22Rv1 (cell line): ENCODE measurements around the gene KCNQ2.

Source experiments
- H3K27ac ChIP-seq: fragments of 450-650 bp; 2 replicates; pipeline ENCODE4 v1.5.1; 2017
- CTCF ChIP-seq: fragments of 450-650 bp; IDR thresholded peaks from 2 replicates; pipeline ENCODE4 v1.5.1; 2017; ENCODE audit warnings: mild to moderate bottlenecking
- ZFX ChIP-seq: fragments of 450-650 bp; IDR thresholded peaks from 2 replicates; pipeline ENCODE4 v1.6.1; 2017; ENCODE audit warnings: antibody characterized with exemption, borderline replicate concordance

The KCNQ2 gene

DNA sequence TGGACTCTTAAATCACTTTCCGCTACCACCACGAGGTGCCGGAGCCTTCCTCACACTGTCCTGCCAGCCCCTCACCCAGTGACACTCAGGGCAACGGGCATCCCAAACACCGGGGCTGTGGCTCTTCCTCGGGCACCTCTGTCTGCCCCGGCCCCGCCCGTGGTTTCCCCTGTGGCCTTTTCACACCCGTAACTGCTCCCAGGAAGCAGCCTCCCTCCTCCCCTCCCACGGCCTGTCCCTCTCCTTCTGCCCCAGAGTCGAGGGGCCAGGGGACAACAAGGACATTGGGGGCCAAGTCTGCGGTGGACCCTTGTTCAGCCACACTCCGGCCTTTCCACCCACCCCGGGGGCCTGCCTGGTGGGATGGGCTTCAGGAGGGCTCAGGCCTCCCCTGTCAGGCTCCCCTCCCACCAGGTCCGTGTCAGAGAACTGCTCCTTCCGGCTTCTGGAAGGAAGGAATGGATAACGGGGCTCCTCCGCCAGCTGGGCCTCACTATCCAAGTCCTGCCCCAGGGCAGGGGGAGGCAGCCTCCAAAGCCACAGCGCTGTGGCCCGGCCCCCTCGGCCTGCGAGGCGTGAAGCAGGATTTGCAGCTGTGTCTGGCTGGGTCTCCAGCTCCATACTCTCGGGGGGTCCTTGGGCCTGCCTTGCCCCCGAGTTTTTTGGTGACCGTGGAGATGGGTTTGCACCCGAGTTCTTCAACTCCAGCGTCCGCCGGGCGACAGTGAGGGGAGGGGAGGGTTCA, 56.6 kb downstream of the KCNQ2 start:
- no peak for TF ChIP-seq ZFX
- no peak for TF ChIP-seq CTCF
- H3K27ac ChIP-seq, result no peak overlapping the region

DNA sequence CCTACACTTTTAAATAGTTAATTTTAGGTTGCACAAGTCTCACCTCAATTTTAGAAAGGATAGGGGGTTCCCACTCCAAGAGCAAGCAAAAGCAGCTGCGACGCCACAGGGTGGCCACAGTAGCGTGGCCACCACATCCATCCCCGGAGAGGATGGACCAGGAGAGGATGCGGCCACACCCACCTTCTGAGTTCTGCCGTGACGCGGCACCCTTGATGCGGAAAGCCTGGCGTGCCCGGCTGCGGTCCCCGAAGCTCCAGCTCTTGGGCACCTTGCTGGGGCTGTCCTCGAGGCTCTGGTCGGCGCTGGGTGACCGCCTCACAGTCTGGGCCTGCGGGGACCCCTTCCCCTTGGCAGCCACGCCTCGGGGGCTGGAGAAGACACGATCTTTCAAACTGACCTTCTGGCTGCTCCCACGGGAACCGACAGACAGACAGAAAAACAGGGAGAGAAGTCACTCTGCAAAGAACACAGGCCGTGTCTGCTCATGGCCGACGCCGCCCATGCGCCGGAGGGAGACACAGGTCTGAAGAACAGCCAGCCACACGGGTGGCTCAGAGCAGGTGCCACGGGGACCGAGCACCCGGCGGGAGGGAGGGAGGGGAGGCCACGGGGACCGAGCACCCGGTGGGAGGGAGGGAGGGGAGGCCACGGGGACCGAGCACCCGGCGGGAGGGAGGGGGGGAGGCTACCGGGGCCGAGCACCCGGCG, 57.6 kb downstream of the KCNQ2 start:
- no peak overlapping the region for H3K27ac ChIP-seq
- TF ChIP-seq CTCF (no peak), ZFX (no peak)

DNA sequence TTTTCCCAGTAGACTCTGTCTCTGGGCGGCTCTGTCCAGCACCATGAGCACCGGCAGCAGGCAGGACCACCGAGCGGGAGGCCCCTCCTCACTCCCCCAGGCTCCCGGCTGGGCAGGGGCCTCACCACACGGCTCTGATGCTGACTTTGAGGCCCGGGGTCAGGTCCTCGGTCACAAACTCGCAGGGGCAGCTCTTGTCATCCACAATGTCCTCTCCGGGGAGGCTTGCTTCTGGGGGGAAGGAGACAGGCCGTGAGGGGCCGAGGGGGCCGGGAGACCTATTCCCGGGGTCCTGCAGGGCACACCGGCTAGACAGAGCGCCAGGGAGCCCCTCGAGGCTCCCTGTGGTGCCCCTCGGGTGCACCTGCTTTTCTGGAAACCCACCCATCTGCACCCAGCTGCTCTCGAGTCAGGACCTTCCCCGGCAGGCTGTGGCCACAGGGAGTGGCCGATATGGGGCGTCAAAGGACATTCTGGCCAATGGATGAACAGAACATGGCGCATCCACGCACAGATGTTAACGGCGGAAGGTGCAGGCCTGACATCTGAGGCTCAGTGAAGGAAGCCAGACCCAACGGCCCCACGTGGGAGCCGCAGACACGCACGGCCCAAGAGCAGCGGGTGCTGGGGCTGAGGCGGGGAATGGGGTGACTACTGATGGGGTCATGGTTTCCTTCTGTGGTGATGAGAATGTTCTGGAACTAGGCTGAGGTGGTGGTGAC, 58.3 kb downstream of the KCNQ2 start:
- H3K27ac ChIP-seq, result no peak overlapping the region
- TF ChIP-seq CTCF (no peak), ZFX (no peak)

DNA sequence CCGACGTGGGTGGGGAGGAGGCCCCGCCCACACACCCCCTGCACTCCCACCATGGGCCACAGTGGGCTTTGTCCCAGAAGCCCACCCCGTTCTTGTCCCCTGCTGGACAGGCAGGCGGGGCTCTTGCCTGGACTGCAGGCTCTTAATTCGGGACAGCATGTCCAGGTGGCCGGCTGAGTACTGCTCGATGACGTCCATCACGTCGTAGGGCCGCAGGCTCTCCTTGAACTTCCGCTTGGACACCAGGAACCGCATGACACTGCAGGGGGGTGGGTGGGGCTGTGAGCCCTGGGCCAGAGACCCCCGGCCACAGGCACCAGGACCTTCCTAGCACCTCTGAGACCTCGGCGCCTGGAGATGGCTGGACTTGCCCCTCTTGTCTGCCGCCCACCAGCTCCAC, 59.1 kb downstream of the KCNQ2 start:
- H3K27ac ChIP-seq, result no peak overlapping the region
- TF ChIP-seq ZFX, result no peak
- TF ChIP-seq CTCF, result no peak

DNA sequence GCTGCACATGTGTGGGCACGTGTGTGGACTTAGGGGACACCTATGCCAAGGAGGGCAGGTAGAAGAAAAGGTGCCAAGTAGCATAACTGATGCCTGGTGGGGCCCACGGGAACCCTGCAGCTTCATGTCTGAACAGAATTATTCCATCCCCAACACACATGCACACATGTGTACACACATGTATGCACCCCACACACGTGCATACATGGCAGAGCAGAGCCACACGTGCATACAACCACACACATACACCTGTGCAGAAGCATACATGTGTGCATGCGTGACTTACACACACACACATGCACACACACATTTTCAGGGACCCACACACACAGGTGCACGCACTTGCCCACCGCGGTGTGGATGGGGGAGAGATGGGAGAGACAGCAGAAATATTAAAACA, 59.6 kb downstream of the KCNQ2 start:
- H3K27ac ChIP-seq, result no peak overlapping the region
- TF ChIP-seq CTCF, result no peak
- TF ChIP-seq ZFX, result no peak

DNA sequence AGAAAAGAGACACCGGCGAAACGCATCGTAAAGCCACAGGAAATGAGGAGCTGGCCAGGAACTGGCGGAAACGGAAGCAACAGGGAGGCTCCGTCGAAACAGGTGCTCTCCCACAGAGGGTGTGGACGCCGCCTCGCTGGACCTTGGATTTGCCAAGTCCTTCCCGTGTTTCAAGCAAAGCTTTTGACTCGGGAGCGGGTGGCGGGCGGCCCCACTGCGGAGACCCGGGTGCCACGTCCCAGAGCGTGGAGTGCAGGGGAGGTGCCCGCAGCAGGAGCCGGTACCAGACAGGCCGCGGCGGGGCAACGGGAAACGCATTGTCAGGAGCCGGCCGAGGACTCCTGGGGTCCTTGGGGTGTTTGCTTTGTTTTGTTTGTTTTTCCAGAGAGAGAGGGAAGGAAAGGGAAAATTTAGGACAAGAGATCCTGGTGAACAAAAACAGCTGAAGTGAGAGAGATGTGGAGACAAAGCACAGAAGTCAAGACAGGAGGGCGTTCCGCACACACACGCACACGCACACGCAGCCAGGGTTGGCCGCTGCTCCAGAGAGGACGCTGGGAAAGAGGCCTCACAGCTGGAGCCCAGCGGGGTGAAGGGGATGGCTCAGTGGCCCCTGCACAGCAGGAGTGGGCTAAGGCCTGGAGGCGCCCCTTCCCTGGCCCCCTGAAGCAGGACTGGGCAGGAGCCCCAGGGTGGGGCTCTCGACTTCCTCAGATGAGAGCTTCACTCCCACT, 60.4 kb downstream of the KCNQ2 start:
- no peak for TF ChIP-seq CTCF
- TF ChIP-seq ZFX, result no peak
- no peak overlapping the region for H3K27ac ChIP-seq
